ENCODE results near the gene GABRE. TPM values are rescaled to one million over a fixed set of nuclear protein-coding genes. Genes with fewer than 3 reads are reported as not detected.

Gene GABRE
- polyA plus RNA-seq, 2 of the 4 experiments (the other 2 are of a cell fraction), result 60.7 to 92.4 TPM

GRCh38 chrX:151988706-151989299 lies 14.3 kb upstream of the GABRE start:
- no peak overlapping the region for H3K4me3 ChIP-seq
- H3K4me2 ChIP-seq, result no peak overlapping the region
- no peak overlapping the region for H3K27ac ChIP-seq
- ChIA-PET CTCF (no interaction called here), POLR2A (no interaction called here)
- H3K4me1 ChIP-seq, result peaks cover 34% of the 10 kb centered on the region
- no peaks in the 10 kb centered on the region for H3K9me3 ChIP-seq
- ATAC-seq (no peak), FAIRE-seq (no peak), DNase-seq (ENCODE audit: low read depth in 1 of 2, low spot score in 1 of 2) (no peak)
- TF ChIP-seq CTCF (IDR thresholded peaks at IDR 0.05) (no peak), JUNB (IDR thresholded peaks at IDR 0.05) (no peak), PBX3 (IDR thresholded peaks at IDR 0.05) (no peak), HEYL (CRISPR knock-in tag; IDR thresholded peaks at IDR 0.05) (no peak), REST (IDR thresholded peaks at IDR 0.05) (no peak)
- 48% methylated on average over 3 of the region's 3 CpGs for WGBS (ENCODE audit: missing lambda C conversion rate)

GRCh38 chrX:151987108-151987507 lies 12.6 kb upstream of the GABRE start:
- DNase-seq (ENCODE audit: low read depth in 1 of 2, low spot score in 1 of 2), result no peak
- no peak overlapping the region for H3K4me3 ChIP-seq
- H3K27ac ChIP-seq, result peak overlapping the region; percentile 82 to 87; a peak in 5 of 6 replicates
- ChIA-PET POLR2A (no interaction called here), CTCF (interaction anchor here (1.8 kb wide), 1 partner anchor 234 kb away, joined by 4 read pairs; no protein-coding TSS in a partner anchor)
- peaks cover 50% of the 10 kb centered on the region for H3K4me1 ChIP-seq
- ATAC-seq, result no peak
- no peak overlapping the region; the same call in 2 of the 3 replicates for H3K4me2 ChIP-seq
- WGBS (ENCODE audit: missing lambda C conversion rate), result 72% methylated on average over 4 of the region's 4 CpGs
- FAIRE-seq, result no peak
- H3K9me3 ChIP-seq, result no peaks in the 10 kb centered on the region
- TF ChIP-seq HOXB13 (CRISPR knock-in tag; IDR thresholded peaks at IDR 0.05; ENCODE audit: low read depth) (no peak), CHD2 (IDR thresholded peaks at IDR 0.05; ENCODE audit: low read length, partially characterized antibody) (no peak), KDM1A (IDR thresholded peaks at IDR 0.05; ENCODE audit: low read depth) (no peak), RAD21 (conservative IDR thresholded peaks at IDR 0.05 in 1 of 2, IDR thresholded peaks at IDR 0.05 in 1 of 2) (no peak), CBX2 (IDR thresholded peaks at IDR 0.05; ENCODE audit: borderline replicate concordance, low read depth) (no peak), EHMT2 (IDR thresholded peaks at IDR 0.05; ENCODE audit: low read depth) (no peak), HES2 (IDR thresholded peaks at IDR 0.05) (no peak), SMC3 (IDR thresholded peaks at IDR 0.05) (no peak), E2F6 (IDR thresholded peaks at IDR 0.05; ENCODE audit: borderline replicate concordance, low read depth) (no peak), HMGXB4 (CRISPR knock-in tag; IDR thresholded peaks at IDR 0.05; ENCODE audit: borderline replicate concordance) (no peak), ZFP36 (IDR thresholded peaks at IDR 0.05; ENCODE audit: borderline replicate concordance, partially characterized antibody) (no peak)
